Peyer's patch (tissue), 4 donors: ENCODE data around the gene ADD2. TPM values are rescaled to one million over a fixed set of nuclear protein-coding genes. Genes with fewer than 3 reads are reported as not detected.

Experiments
- DNase-seq, 3 donors: peaks; one replicate each; pipeline ENCODE4 v3.0.0-alpha.2; 2017 to 2019
- H3K27ac ChIP-seq, 4 donors: fragments of 200-600 bp; sonication (generic); one replicate each; pipeline ENCODE4 v1.5.1; 2016 to 2019
- H3K27me3 ChIP-seq, 2 donors: fragments of 200-600 bp; sonication (generic); one replicate each; pipeline ENCODE4 v1.5.1; 2019
- H3K36me3 ChIP-seq, 3 donors: fragments of 200-600 bp; sonication (generic); one replicate each; pipeline ENCODE4 v1.5.1; 2016 to 2019
- H3K4me1 ChIP-seq, 4 donors: fragments of 200-600 bp; sonication (generic); one replicate each; pipeline ENCODE4 v1.5.1; 2016 to 2019
- H3K4me3 ChIP-seq, 4 donors: fragments of 200-600 bp; sonication (generic); 1 replicate in 3 of 4; 2 replicates in 1 of 4; pipeline ENCODE4 v1.5.1; 2016 to 2019; ENCODE audit warnings: mild to moderate bottlenecking in 1 of 4
- H3K9me3 ChIP-seq, 4 donors: fragments of 200-600 bp; sonication (generic); one replicate each; pipeline ENCODE4 v1.5.1; 2016 to 2019; ENCODE audit warnings: mild to moderate bottlenecking in 1 of 4
- POLR2A ChIP-seq, 2 donors: fragments of 450-650 bp; IDR thresholded peaks; one replicate each; pipeline ENCODE4 v1.5.1; 2017; ENCODE audit warnings: antibody characterized with exemption in 2 of 2, mild to moderate bottlenecking in 2 of 2, moderate library complexity in 2 of 2
- total RNA-seq, 4 donors: library from RNA; depleted of rRNA; stranded (reverse); fragments of >200 nt; gene quantifications; one replicate each; pipeline ENCODE4 v1.1.0, GENCODE V29; 2016
- TF ChIP-seq, protein P1 (sequence below), 6 experiments: fragments of 450-650 bp in 4 of 6; fragments of 200-600 bp in 2 of 6; sonication (generic) in 1 of 6; IDR thresholded peaks; one replicate each; pipeline ENCODE4 v1.5.1; 2017 to 2019; ENCODE audit warnings: antibody characterized with exemption in 6 of 6, mild to moderate bottlenecking in 3 of 6, moderate library complexity in 1 of 6

ADD2 gene
- total RNA-seq, 4 donors from 2014 or later = 0.28 to 14.0 (median 1.7) TPM; not detected in 1

DNA sequence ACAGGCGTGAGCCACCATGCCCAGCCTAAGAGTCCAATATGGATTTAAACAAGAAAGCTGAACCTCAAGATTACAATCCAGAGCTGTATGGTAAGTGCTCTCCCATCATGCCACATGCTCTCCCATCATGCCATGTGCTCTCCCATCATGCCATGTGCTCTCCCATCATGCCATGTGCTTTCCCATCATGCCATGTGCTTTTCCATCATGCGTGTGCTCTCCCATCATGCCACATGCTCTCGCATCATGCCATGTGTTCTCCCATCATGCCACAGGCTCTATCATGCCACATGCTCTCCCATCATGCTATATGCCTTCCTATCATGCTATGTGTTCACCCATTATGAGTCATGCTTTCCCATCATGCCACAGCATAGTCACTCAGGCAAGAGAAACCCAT, 20.7 kb downstream of the ADD2 start:
- Histone ChIP-seq H3K27ac (no peak overlapping the region), H3K36me3 (no peaks in the 10 kb centered on the region), H3K27me3 (no peaks in the 10 kb centered on the region), H3K9me3 (no peaks in the 10 kb centered on the region), H3K4me1 (no peaks in the 10 kb centered on the region), H3K4me3 (no peak overlapping the region)
- no peak for DNase-seq
- no peak for TF ChIP-seq POLR2A (IDR thresholded peaks at IDR 0.05)
- TF ChIP-seq, protein P1, sequence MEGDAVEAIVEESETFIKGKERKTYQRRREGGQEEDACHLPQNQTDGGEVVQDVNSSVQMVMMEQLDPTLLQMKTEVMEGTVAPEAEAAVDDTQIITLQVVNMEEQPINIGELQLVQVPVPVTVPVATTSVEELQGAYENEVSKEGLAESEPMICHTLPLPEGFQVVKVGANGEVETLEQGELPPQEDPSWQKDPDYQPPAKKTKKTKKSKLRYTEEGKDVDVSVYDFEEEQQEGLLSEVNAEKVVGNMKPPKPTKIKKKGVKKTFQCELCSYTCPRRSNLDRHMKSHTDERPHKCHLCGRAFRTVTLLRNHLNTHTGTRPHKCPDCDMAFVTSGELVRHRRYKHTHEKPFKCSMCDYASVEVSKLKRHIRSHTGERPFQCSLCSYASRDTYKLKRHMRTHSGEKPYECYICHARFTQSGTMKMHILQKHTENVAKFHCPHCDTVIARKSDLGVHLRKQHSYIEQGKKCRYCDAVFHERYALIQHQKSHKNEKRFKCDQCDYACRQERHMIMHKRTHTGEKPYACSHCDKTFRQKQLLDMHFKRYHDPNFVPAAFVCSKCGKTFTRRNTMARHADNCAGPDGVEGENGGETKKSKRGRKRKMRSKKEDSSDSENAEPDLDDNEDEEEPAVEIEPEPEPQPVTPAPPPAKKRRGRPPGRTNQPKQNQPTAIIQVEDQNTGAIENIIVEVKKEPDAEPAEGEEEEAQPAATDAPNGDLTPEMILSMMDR (IDR thresholded peaks at IDR 0.05) = no peak

- DNase-seq = no peak
- no peak overlapping the region for H3K4me3 ChIP-seq
- no peaks in the 10 kb centered on the region for H3K36me3 ChIP-seq
- H3K4me1 ChIP-seq = no peaks in the 10 kb centered on the region
- TF ChIP-seq, protein P1 (IDR thresholded peaks at IDR 0.05) = no peak
- TF ChIP-seq POLR2A (IDR thresholded peaks at IDR 0.05) = no peak
- no peaks in the 10 kb centered on the region for H3K9me3 ChIP-seq
- H3K27me3 ChIP-seq = no peaks in the 10 kb centered on the region
- H3K27ac ChIP-seq = no peak overlapping the region
Measured at GRCh38 chr2:70746094-70746974, 21.7 kb downstream of the ADD2 start.

- H3K36me3 ChIP-seq = no peaks in the 10 kb centered on the region
- H3K4me1 ChIP-seq = no peaks in the 10 kb centered on the region
- no peak overlapping the region for H3K4me3 ChIP-seq
- no peak for DNase-seq
- no peaks in the 10 kb centered on the region for H3K27me3 ChIP-seq
- TF ChIP-seq, protein P1 (IDR thresholded peaks at IDR 0.05) = no peak
- no peak for TF ChIP-seq POLR2A (IDR thresholded peaks at IDR 0.05)
- H3K9me3 ChIP-seq = no peaks in the 10 kb centered on the region
- H3K27ac ChIP-seq = no peak overlapping the region
Measured at GRCh38 chr2:70745276-70745825, 22.6 kb downstream of the ADD2 start.

DNA sequence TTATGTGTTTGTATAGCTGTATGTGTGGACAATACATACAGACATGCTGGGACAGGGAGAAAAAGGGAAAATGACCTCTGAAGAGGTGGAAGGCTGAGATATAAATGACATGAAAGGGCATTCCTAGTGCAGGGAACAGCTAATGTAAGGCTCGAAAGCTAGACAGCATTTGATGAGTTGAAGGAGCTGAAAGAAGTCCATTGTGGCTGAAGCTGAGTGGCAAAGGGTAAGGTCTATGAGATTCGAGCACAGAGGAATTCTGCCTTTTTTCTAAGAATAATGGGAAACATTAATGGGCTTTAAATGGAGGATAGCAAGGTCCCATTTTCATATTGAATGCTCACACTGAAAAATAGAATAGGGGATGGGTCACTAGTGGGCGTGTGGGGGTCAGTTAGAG, 23.6 kb downstream of the ADD2 start:
- Histone ChIP-seq H3K36me3 (no peaks in the 10 kb centered on the region), H3K4me1 (no peaks in the 10 kb centered on the region), H3K9me3 (no peaks in the 10 kb centered on the region), H3K4me3 (no peak overlapping the region), H3K27ac (no peak overlapping the region), H3K27me3 (no peaks in the 10 kb centered on the region)
- TF ChIP-seq, protein P1 (IDR thresholded peaks at IDR 0.05) = no peak
- TF ChIP-seq POLR2A (IDR thresholded peaks at IDR 0.05) = no peak
- DNase-seq = no peak

- Histone ChIP-seq H3K4me3 (no peak overlapping the region), H3K36me3 (no peaks in the 10 kb centered on the region), H3K27ac (no peak overlapping the region), H3K4me1 (no peaks in the 10 kb centered on the region), H3K9me3 (no peaks in the 10 kb centered on the region), H3K27me3 (no peaks in the 10 kb centered on the region)
- TF ChIP-seq, protein P1 (IDR thresholded peaks at IDR 0.05) = no peak
- no peak for TF ChIP-seq POLR2A (IDR thresholded peaks at IDR 0.05)
- no peak for DNase-seq
Measured at GRCh38 chr2:70743677-70744076, 24.3 kb downstream of the ADD2 start.
